Colon (tissue), 2 donors: ENCODE data around the gene ZBTB12.
"Not testable (repeated sequence)": the region's sequence is repeated elsewhere in the genome, so short reads cannot be mapped to it uniquely, and the experiment has no call there.

Experiments
- FAIRE-seq: peaks from 2 replicates; lab custom pipeline; 2012; peaks lifted over from hg19 to GRCh38; lab: Jason Lieb, UNC
- donor health status: control.
- donor health status: control.

ZBTB12 gene, protein sequence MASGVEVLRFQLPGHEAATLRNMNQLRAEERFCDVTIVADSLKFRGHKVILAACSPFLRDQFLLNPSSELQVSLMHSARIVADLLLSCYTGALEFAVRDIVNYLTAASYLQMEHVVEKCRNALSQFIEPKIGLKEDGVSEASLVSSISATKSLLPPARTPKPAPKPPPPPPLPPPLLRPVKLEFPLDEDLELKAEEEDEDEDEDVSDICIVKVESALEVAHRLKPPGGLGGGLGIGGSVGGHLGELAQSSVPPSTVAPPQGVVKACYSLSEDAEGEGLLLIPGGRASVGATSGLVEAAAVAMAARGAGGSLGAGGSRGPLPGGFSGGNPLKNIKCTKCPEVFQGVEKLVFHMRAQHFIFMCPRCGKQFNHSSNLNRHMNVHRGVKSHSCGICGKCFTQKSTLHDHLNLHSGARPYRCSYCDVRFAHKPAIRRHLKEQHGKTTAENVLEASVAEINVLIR

GRCh38 chr6:31901953-31902643 lies at the start of gene ZBTB12:
Gene ZBTB12, minus strand, starts transcription at chr6:31902086. Its CDS starts 781 bp downstream, at chr6:31901305.
- FAIRE-seq, result no peak

GRCh38 chr6:31949926-31950548 lies 48.2 kb upstream of the ZBTB12 start:
- FAIRE-seq, result no peak

- no peak for FAIRE-seq
Observed at GRCh38 chr6:31948753-31949413, 47.0 kb upstream of the ZBTB12 start.

DNA sequence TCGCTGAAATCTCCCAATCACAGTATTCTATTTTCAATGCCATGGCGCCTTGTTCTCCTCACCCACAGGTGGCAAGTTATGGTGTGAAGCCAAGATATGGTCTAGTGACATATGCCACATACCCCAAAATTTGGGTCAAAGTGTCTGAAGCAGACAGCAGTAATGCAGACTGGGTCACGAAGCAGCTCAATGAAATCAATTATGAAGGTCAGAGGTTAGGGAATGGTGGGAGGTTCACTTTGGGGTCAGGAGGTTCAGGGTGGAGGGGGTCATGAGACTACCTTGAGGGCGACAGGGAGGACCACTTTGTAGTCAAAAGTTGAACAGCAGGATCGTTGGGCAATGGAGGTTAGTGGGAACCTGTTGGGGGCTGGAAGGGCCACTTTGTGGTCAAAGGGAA lies 46.4 kb upstream of the ZBTB12 start:
- FAIRE-seq, result no peak

- FAIRE-seq, result no peak
Observed at GRCh38 chr6:31947864-31948263, 46.0 kb upstream of the ZBTB12 start.

- no peak for FAIRE-seq
Observed at GRCh38 chr6:31947070-31947675, 45.3 kb upstream of the ZBTB12 start.

GRCh38 chr6:31946370-31946885 lies 44.5 kb upstream of the ZBTB12 start:
- FAIRE-seq, result no peak

DNA sequence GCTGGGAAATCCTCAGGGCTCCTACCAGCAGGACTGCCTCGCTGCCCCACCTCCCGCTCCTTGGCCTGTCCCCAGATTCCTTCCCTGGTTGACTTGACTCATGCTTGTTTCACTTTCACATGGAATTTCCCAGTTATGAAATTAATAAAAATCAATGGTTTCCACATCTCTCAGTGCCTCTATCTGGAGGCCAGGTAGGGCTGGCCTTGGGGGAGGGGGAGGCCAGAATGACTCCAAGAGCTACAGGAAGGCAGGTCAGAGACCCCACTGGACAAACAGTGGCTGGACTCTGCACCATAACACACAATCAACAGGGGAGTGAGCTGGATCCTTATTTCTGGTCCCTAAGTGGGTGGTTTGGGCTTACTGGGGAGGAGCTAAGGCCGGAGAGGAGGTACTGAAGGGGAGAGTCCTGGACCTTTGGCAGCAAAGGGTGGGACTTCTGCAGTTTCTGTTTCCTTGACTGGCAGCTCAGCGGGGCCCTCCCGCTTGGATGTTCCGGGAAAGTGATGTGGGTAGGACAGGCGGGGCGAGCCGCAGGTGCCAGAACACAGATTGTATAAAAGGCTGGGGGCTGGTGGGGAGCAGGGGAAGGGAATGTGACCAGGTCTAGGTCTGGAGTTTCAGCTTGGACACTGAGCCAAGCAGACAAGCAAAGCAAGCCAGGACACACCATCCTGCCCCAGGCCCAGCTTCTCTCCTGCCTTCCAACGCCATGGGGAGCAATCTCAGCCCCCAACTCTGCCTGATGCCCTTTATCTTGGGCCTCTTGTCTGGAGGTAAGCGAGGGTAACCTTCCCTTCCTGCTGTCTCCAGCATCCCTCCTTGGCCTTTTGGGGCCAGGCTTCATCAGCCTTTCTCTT lies 43.9 kb upstream of the ZBTB12 start, which contains the start of gene CFB:
CFB (plus strand) TSS at position 589 of the 863 bp plus-strand sequence; CDS start at position 716, 127 bp downstream.
- FAIRE-seq, result no peak

DNA sequence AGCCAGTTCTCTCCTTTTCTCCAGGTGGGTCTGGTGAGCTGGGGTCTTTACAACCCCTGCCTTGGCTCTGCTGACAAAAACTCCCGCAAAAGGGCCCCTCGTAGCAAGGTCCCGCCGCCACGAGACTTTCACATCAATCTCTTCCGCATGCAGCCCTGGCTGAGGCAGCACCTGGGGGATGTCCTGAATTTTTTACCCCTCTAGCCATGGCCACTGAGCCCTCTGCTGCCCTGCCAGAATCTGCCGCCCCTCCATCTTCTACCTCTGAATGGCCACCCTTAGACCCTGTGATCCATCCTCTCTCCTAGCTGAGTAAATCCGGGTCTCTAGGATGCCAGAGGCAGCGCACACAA lies 43.2 kb upstream of the ZBTB12 start:
- FAIRE-seq, result no peak

DNA sequence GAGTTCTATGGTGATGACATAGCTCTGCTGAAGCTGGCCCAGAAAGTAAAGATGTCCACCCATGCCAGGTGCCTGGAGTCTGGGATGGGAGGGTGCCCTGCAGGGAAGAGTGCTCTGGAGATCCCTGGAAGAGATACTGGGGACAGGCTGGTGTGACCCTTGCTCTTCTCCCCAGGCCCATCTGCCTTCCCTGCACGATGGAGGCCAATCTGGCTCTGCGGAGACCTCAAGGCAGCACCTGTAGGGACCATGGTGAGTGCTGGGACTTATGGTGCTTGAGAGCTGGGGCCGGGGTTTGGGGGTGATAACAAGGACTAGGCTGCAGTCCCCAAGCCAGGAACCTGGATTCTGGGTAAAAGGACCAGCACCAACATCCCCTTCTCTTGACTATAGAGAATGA lies 41.9 kb upstream of the ZBTB12 start:
- no peak for FAIRE-seq

GRCh38 chr6:31940256-31940664 lies 38.4 kb upstream of the ZBTB12 start:
- FAIRE-seq, result no peak

DNA sequence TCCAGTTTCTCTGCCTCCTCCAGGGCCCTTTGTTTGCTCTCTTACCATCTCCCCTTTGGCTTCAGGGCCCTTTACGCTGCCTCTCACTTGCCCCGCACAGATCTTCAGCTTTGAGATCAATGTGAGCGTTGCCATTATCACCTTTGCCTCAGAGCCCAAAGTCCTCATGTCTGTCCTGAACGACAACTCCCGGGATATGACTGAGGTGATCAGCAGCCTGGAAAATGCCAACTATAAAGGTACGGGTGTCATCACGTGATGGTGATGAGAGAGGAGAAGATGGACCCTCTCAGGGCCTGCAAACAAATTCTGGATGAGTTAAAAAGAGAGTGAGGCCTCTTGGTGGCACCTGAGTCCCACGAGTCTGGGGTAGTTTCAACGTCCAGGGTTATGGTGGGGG lies 33.9 kb upstream of the ZBTB12 start:
- FAIRE-seq, result no peak

GRCh38 chr6:31935021-31935420 lies 33.1 kb upstream of the ZBTB12 start:
- no peak for FAIRE-seq

DNA sequence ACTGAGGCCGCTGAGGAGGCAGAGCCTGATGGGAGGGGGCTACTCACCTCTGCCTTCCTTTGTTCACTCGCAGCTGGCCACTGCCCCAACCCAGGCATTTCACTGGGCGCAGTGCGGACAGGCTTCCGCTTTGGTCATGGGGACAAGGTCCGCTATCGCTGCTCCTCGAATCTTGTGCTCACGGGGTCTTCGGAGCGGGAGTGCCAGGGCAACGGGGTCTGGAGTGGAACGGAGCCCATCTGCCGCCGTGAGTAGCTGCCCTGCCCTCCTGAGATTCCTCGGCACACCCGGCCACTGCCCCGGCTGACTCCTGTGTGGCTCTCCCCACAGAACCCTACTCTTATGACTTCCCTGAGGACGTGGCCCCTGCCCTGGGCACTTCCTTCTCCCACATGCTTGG lies 31.7 kb upstream of the ZBTB12 start:
- FAIRE-seq, result no peak

DNA sequence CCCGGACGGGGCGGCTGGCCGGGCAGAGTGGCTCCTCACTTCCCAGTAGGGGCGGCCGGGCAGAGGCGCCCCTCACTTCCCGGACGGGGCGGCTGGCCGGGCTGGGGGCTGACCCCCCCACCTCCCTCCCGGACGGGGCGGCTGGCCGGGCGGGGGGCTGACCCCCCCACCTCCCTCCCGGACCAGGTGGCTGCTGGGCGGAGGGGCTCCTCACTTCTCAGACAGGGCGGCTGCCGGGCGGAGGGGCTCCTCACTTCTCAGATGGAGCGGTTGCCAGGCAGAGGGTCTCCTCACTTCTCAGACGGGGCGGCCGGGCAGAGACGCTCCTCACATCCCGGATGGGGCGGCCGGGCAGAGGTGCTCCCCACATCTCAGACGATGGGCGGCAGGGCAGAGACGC lies 30.3 kb upstream of the ZBTB12 start:
- not testable (repeated sequence) for FAIRE-seq

GRCh38 chr6:31930962-31931361 lies 29.1 kb upstream of the ZBTB12 start:
- FAIRE-seq, result no peak

GRCh38 chr6:31928672-31928939 lies 26.7 kb upstream of the ZBTB12 start:
- FAIRE-seq, result no peak

DNA sequence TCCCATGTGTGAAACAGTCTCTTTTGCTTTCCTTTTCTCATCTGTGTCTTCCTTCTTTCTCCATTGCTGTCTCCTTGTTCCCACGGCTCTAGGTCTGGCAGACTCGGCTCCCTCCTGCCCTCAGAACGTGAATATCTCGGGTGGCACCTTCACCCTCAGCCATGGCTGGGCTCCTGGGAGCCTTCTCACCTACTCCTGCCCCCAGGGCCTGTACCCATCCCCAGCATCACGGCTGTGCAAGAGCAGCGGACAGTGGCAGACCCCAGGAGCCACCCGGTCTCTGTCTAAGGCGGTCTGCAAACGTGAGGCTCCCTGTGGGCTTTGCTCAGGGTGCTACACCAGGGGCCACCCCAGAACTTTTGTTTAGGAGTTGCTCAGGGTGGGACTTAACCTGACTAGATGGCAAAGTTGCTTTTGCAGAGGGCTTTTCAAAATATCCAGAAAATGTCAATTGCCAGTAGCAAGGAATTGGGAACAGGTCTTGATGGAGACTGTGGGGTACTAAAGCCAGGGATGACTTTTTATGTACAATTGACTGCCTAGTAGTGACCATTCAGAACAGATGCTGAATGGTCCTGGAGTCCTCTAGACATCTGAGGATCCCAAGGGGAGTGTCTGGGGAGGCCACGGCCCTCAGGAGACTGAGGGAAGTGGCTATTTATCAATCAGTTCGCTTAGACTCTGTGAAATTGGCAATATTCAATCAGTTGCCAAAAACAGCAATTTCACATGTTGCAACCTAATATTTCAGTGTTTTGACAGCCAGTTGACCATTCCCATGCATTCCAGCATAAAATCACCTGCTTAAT lies 26.2 kb upstream of the ZBTB12 start:
- no peak for FAIRE-seq

- no peak for FAIRE-seq
Observed at GRCh38 chr6:31927242-31927862, 25.5 kb upstream of the ZBTB12 start, which contains the start of gene C2. Gene C2, plus strand, starts transcription at chr6:31927717. Its CDS starts 36 bp downstream, at chr6:31927753.

DNA sequence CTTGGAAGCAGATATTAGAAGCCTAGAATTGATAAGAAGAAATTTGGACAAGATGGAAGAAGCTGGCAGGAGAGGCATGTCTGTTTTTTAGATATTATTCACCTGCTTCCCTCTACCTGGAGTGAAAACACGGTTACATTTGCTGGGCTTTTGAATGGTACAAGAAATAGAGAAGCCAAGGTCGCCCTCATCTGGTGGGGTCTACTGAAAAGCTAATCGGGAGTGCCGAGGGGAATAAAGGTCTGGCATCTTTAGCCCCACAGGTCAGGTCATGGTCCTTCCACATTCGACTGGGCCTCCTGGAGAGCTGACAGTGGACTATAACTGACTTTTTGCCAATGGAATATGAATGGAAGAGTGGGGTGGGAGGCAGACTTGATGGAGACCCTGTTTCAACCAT lies 21.1 kb upstream of the ZBTB12 start:
- FAIRE-seq, result no peak
